Astrocyte of the cerebellum (primary cell): ENCODE data around the gene TAL2.

ENCODE experiments used
- DNase-seq: peaks from one replicate; pipeline ENCODE4 v3.0.0-alpha.2; 2011; ENCODE audit warnings: low read depth
- H3K4me3 ChIP-seq: 2 replicates; pipeline ENCODE4 v1.5.1; 2011; ENCODE audit warnings: mild to moderate bottlenecking, low read depth, low read length, moderate library complexity
- CTCF ChIP-seq: IDR thresholded peaks from 2 replicates; pipeline ENCODE4 v1.5.1; 2012; ENCODE audit warnings: low read length, low read depth, moderate library complexity, mild to moderate bottlenecking; ENCODE audit errors: missing control alignments
- in situ Hi-C: cut with HindIII; loops from 2 replicates; pipeline ENCODE4 v1.10.0; 2017; ENCODE audit warnings: low sequenced_read_pairs

TAL2 gene

GRCh38 chr9:105670775-105671174 is 8.5 kb downstream of the TAL2 start:
- in situ Hi-C loops, result no loop called here
- H3K4me3 ChIP-seq, result no peak overlapping the region
- DNase-seq, result no peak
- no peak for TF ChIP-seq CTCF

- TF ChIP-seq CTCF, result no peak
Observed at GRCh38 chr9:105672711-105673234, 10.5 kb downstream of the TAL2 start.

DNA sequence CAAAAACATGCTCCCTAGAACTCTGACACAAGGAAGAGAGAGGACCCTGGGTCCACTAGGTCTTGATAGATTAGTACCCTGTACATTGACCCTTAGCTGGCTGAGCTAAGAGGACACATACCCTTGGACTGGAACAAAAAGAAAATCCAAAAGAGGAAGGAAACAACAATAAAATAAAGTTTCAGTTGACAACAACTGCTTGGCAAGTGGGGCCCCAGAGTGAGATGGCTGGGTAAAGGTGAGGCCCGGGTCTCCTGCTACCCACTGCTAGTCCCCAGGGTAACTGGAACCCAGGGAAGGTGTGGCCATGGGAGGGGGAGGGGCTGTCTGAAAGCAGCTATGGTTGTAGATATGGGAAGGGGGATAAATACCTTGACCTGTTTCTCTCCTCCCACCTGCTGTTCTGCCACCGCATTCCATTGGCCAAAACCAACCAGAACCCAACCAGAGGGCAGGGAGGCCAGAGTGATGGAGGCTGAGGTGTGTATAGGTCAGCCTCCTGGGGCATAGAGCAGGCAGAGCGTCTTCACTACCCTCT is 11.7 kb downstream of the TAL2 start:
- no peak overlapping the region for H3K4me3 ChIP-seq
- TF ChIP-seq CTCF, result no peak
- no peak for DNase-seq
- in situ Hi-C loops, result no loop called here

More at GRCh38 chr9:105672711-105673234, 10.5 kb downstream of the TAL2 start:
- in situ Hi-C loops, result no loop called here
- no peak overlapping the region for H3K4me3 ChIP-seq
- no peak for DNase-seq

- DNase-seq, result no peak
- no peak overlapping the region for H3K4me3 ChIP-seq
- in situ Hi-C loops, result no loop called here
- no peak for TF ChIP-seq CTCF
Observed at GRCh38 chr9:105676351-105676923, 14.2 kb downstream of the TAL2 start.

DNA sequence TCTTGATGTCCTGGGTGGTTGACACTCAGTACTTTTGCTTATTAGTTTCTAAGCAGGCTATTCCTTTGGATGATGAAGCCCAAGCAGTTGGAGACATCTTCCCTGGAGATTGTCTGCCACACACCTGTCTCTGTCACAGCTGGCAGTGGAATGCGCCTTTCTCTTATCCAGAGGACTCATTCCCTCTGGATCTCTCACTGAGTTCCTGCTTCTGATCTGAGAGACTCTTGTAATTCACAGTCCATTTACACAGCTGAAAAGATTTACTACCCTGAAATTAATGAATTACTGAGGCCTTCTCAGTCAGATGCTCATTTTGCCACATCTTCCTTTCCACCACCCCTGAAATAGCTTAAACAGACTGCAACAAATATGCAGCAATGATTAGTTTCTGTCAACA is 15.9 kb downstream of the TAL2 start:
- in situ Hi-C loops, result no loop called here
- H3K4me3 ChIP-seq, result no peak overlapping the region
- DNase-seq, result no peak
- no peak for TF ChIP-seq CTCF

GRCh38 chr9:105678781-105679180 is 16.5 kb downstream of the TAL2 start:
- in situ Hi-C loops, result no loop called here
- TF ChIP-seq CTCF, result no peak
- no peak for DNase-seq
- no peak overlapping the region for H3K4me3 ChIP-seq
